ENCODE results near the gene ITIH5.

GRCh38 chr10:7561216-7561893, 105.4 kb downstream of the ITIH5 start:
- TF ChIP-seq, protein P1, sequence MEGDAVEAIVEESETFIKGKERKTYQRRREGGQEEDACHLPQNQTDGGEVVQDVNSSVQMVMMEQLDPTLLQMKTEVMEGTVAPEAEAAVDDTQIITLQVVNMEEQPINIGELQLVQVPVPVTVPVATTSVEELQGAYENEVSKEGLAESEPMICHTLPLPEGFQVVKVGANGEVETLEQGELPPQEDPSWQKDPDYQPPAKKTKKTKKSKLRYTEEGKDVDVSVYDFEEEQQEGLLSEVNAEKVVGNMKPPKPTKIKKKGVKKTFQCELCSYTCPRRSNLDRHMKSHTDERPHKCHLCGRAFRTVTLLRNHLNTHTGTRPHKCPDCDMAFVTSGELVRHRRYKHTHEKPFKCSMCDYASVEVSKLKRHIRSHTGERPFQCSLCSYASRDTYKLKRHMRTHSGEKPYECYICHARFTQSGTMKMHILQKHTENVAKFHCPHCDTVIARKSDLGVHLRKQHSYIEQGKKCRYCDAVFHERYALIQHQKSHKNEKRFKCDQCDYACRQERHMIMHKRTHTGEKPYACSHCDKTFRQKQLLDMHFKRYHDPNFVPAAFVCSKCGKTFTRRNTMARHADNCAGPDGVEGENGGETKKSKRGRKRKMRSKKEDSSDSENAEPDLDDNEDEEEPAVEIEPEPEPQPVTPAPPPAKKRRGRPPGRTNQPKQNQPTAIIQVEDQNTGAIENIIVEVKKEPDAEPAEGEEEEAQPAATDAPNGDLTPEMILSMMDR (IDR thresholded peaks at IDR 0.05), result no peak
- TF ChIP-seq EZH2 (IDR thresholded peaks at IDR 0.05; ENCODE audit: borderline replicate concordance, insufficient read depth, low read depth, low read length, poor library complexity, severe bottlenecking), result no peak
